HL-60 (cell line): ENCODE measurements around the gene BBS9.

Source experiments
- DNase-seq, 2 experiments: peaks; one replicate each; pipeline ENCODE4 v3.0.0-alpha.2; 2010 to 2020; ENCODE audit warnings: low read depth in 1 of 2, low spot score in 1 of 2
- H3K27ac ChIP-seq: fragments of 250-450 bp; sonication (Bioruptor Pico); replicated peaks from 2 replicates; pipeline ENCODE4 v1.5.1; 2020; ENCODE audit warnings: mild to moderate bottlenecking, moderate library complexity
- H3K27me3 ChIP-seq: fragments of 250-450 bp; sonication (Bioruptor Pico); 2 replicates; pipeline ENCODE4 v1.5.1; 2021; ENCODE audit warnings: mild to moderate bottlenecking, moderate library complexity; ENCODE audit not compliant: insufficient read depth, poor library complexity, severe bottlenecking
- H3K4me3 ChIP-seq: replicated peaks from 2 replicates; pipeline ENCODE4 v1.5.1; 2011; ENCODE audit warnings: mild to moderate bottlenecking, control low read depth, low read length; ENCODE audit not compliant: insufficient read depth
- GABPA ChIP-seq: IDR thresholded peaks from 2 replicates; pipeline ENCODE4 v1.6.1; 2012; ENCODE audit warnings: low read depth
- POLR2AphosphoS5 ChIP-seq: IDR thresholded peaks from 2 replicates; pipeline ENCODE4 v1.6.1; 2012; ENCODE audit warnings: low read depth
- SPI1 ChIP-seq: IDR thresholded peaks from 2 replicates; pipeline ENCODE4 v1.6.1; 2012; ENCODE audit warnings: low read depth, mild to moderate bottlenecking, borderline replicate concordance
- TF ChIP-seq, protein P1 (sequence below): IDR thresholded peaks from 2 replicates; pipeline ENCODE4 v1.6.1; 2012; ENCODE audit warnings: low read depth; ENCODE audit not compliant: insufficient replicate concordance
- TF ChIP-seq, protein P2 (sequence below): IDR thresholded peaks from one replicate; pipeline ENCODE4 v1.5.1; 2011; ENCODE audit warnings: low read length, control low read depth, inconsistent platforms; ENCODE audit not compliant: insufficient read depth

Gene BBS9

DNA sequence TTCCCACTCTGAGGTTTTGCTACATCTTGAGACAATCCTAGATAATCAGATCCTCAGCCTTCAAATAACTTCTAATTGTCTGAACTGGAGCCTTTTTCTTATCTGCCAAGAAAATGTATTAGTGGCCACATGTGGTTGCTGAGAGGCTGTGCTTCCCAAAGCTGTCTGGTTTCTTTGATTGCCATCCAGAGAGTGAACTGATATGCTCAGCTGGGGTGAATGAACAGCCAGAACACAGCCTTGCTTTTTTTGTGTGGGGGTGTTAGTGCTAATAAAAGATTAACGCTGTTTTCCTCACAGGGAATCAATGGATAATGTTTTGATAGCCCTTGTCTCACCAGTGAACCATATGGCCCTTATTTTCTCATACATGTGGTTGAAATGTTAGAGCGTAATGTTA is 66.9 kb downstream of the BBS9 start:
- Histone ChIP-seq H3K4me3 (no peak overlapping the region), H3K27ac (no peak overlapping the region), H3K27me3 (no peaks in the 10 kb centered on the region)
- no peak for TF ChIP-seq GABPA
- no peak for TF ChIP-seq SPI1
- no peak for DNase-seq

DNA sequence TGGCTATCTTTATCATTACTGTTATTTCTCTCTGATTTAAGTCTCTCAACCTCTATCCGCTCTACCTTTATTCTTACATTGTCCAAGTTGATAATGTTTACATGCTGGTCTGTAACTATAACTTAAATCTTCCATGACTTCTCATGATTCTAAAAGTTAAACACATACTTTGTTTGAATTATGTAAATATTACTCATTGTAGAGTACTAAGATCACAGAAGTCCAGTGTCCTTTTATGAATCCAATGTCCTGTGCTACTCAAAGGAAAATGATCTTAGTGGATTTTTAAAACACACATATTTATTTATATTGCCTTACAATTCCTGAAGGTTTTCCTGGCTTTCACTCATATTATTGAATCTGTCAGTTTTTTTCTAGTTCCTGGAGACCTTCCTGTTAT is 70.9 kb downstream of the BBS9 start:
- Histone ChIP-seq H3K27ac (no peak overlapping the region), H3K4me3 (no peak overlapping the region), H3K27me3 (no peaks in the 10 kb centered on the region)
- TF ChIP-seq, protein P1, sequence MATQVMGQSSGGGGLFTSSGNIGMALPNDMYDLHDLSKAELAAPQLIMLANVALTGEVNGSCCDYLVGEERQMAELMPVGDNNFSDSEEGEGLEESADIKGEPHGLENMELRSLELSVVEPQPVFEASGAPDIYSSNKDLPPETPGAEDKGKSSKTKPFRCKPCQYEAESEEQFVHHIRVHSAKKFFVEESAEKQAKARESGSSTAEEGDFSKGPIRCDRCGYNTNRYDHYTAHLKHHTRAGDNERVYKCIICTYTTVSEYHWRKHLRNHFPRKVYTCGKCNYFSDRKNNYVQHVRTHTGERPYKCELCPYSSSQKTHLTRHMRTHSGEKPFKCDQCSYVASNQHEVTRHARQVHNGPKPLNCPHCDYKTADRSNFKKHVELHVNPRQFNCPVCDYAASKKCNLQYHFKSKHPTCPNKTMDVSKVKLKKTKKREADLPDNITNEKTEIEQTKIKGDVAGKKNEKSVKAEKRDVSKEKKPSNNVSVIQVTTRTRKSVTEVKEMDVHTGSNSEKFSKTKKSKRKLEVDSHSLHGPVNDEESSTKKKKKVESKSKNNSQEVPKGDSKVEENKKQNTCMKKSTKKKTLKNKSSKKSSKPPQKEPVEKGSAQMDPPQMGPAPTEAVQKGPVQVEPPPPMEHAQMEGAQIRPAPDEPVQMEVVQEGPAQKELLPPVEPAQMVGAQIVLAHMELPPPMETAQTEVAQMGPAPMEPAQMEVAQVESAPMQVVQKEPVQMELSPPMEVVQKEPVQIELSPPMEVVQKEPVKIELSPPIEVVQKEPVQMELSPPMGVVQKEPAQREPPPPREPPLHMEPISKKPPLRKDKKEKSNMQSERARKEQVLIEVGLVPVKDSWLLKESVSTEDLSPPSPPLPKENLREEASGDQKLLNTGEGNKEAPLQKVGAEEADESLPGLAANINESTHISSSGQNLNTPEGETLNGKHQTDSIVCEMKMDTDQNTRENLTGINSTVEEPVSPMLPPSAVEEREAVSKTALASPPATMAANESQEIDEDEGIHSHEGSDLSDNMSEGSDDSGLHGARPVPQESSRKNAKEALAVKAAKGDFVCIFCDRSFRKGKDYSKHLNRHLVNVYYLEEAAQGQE = no peak
- TF ChIP-seq SPI1 = no peak
- TF ChIP-seq, protein P2, sequence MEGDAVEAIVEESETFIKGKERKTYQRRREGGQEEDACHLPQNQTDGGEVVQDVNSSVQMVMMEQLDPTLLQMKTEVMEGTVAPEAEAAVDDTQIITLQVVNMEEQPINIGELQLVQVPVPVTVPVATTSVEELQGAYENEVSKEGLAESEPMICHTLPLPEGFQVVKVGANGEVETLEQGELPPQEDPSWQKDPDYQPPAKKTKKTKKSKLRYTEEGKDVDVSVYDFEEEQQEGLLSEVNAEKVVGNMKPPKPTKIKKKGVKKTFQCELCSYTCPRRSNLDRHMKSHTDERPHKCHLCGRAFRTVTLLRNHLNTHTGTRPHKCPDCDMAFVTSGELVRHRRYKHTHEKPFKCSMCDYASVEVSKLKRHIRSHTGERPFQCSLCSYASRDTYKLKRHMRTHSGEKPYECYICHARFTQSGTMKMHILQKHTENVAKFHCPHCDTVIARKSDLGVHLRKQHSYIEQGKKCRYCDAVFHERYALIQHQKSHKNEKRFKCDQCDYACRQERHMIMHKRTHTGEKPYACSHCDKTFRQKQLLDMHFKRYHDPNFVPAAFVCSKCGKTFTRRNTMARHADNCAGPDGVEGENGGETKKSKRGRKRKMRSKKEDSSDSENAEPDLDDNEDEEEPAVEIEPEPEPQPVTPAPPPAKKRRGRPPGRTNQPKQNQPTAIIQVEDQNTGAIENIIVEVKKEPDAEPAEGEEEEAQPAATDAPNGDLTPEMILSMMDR = no peak
- no peak for DNase-seq

DNA sequence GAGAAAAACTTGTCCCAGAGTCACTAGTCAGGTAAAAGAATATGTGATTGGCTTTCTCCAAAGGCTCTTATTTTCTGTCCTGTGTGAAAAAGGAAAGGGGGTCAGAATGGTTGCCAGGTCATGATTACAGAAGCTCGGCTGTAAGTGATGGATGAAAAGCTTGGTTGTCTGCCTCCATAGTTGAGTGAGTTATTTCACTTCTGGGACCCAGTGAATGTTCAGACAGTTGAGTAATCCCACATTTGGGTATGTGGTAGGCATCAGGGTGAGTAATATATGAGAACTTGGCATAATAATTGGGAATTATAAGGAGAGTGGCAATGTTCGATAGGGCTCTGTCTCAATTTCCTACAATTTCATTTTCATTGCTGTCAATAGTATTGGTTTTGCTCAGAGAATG is 72.5 kb downstream of the BBS9 start:
- Histone ChIP-seq H3K27ac (no peak overlapping the region), H3K27me3 (no peaks in the 10 kb centered on the region), H3K4me3 (no peak overlapping the region)
- TF ChIP-seq POLR2AphosphoS5 (no peak), GABPA (no peak), SPI1 (no peak)
- TF ChIP-seq, protein P1 = no peak
- TF ChIP-seq, protein P2 = no peak
- DNase-seq = no peak

DNA sequence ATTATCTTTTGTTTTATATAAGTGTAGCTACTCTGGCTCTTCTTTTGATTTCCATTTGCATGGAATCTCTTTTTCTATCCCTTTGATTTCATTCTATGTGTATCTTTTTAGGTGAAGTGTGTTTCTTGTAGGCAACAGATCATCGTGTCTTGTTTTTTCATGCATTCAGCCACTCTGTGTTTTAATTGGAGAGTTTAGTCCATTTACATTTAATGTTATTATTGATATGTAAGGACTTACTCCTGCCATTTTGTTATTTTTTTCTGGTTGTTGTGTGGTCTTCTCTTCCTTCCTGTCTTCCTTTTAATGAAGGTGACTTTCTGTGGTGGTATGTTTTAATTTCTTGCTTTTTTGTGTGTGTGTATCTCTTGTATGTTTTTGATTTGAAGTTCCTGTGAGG is 81.6 kb downstream of the BBS9 start:
- DNase-seq = no peak
- no peak overlapping the region for H3K27ac ChIP-seq
- TF ChIP-seq, protein P2 = no peak
- TF ChIP-seq, protein P1 = no peak
- no peak for TF ChIP-seq SPI1
- TF ChIP-seq GABPA = no peak
- no peak for TF ChIP-seq POLR2AphosphoS5
- no peak overlapping the region for H3K4me3 ChIP-seq
- H3K27me3 ChIP-seq = no peaks in the 10 kb centered on the region
